Fibroblast of mammary gland (primary cell): Measurements from ENCODE around the gene CLRN1.

Experiments
- DNase-seq: peaks from one replicate; pipeline ENCODE4 v3.0.0-alpha.2; 2010; ENCODE audit warnings: low read depth
- H3K4me3 ChIP-seq: 2 replicates; pipeline ENCODE4 v1.5.1; 2011; ENCODE audit warnings: low read depth, mild to moderate bottlenecking, low read length, moderate library complexity; ENCODE audit not compliant: control insufficient read depth
- CTCF ChIP-seq: conservative IDR thresholded peaks from 2 replicates; pipeline ENCODE4 v1.5.1; 2011; ENCODE audit warnings: low read depth, low read length, inconsistent platforms; ENCODE audit not compliant: control insufficient read depth, insufficient read depth

Gene CLRN1

GRCh38 chr3:150945226-150946032, 27.1 kb downstream of the CLRN1 start:
- peak; percentile 87 for DNase-seq
- TF ChIP-seq CTCF, result no peak
- no peak overlapping the region for H3K4me3 ChIP-seq

DNA sequence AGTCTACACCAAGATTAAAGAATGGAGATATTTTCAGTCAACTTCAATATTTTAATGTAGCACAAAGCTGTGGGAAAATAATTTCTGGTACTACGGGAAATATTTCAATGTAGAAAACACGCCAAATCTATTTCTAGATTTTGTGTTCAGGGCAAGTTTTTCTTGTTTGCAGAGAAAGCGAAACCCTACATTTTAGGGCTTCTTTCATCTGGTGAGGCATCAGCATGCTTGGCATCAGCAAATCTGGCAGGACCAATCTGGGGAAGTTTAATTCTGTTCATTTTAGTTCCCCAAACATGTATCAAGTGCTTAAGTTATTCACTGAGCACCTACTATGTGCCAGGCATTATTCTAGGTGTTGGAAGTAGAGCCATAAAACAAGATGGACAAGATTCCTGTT, 30.3 kb downstream of the CLRN1 start:
- H3K4me3 ChIP-seq, result no peak overlapping the region
- TF ChIP-seq CTCF, result no peak
- no peak for DNase-seq

GRCh38 chr3:150936693-150937092, 35.8 kb downstream of the CLRN1 start:
- no peak overlapping the region for H3K4me3 ChIP-seq
- no peak for DNase-seq
- no peak for TF ChIP-seq CTCF

- no peak overlapping the region for H3K4me3 ChIP-seq
- no peak for DNase-seq
- TF ChIP-seq CTCF, result no peak
Measured at GRCh38 chr3:150933473-150933995, 39.0 kb downstream of the CLRN1 start.

GRCh38 chr3:150931745-150932144, 40.8 kb downstream of the CLRN1 start:
- no peak for TF ChIP-seq CTCF
- no peak for DNase-seq
- H3K4me3 ChIP-seq, result no peak overlapping the region

DNA sequence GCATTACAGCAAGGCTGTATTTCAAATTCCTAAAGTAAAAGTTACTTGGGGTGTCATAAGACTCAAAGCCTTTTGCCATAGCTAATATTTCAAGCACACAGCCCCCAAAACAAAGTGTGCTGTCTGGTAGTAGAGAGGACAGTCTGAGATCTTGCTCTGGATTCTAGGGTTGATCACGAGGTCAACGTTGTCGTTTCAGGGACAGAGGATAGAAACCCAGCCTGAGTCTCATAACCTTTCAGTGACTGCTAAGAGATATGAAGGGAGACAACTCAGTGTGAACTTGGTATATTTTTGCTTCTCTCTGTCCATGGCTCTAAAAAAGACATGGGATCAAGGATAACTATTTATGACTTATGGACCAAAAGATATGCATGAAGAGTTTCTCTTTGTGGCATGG, 41.7 kb downstream of the CLRN1 start:
- no peak for DNase-seq
- no peak overlapping the region for H3K4me3 ChIP-seq
- no peak for TF ChIP-seq CTCF
